IMR-90 (cell line): Measurements from ENCODE around the gene DHRS13. TPM values are rescaled to one million over a fixed set of nuclear protein-coding genes. Genes with fewer than 3 reads are reported as not detected.

ENCODE experiments used
- ATAC-seq: fragments of 200-7000 bp; cut with Tn5 transposase; 2 replicates; pipeline ENCODE4 v1.9.1; 2020; ENCODE audit warnings: low read depth, mild to moderate bottlenecking, moderate library complexity
- BruUV-seq: library from RNA; stranded (reverse); fragments of 400-500 nt; replicated peaks from 2 replicates; lab custom pipeline; 2021; lab: Mats Ljungman, UMichigan
- CTCF ChIA-PET: fragments of 300-600 bp; formaldehyde crosslinking; extraction: SDS; loops from one replicate; lab custom pipeline; 2021; ENCODE audit warnings: antibody characterized with exemption; lab: Yijun Ruan, JAX
- POLR2A ChIA-PET: fragments of 300-600 bp; sonication (Branson Sonifier 250); formaldehyde crosslinking; loops from one replicate; lab custom pipeline; 2022; ENCODE audit warnings: antibody characterized with exemption; ENCODE audit not compliant: unreplicated experiment; lab: Charles Lee
- DNase-seq: peaks from one replicate; pipeline ENCODE4 v3.0.0; 2013
- H2AFZ ChIP-seq: replicated peaks from 2 replicates; pipeline ENCODE3; 2013; ENCODE audit warnings: low read length, mild to moderate bottlenecking; ENCODE audit not compliant: poor library complexity
- H2AK5ac ChIP-seq: 2 replicates; pipeline ENCODE4 v1.6.1; 2013; ENCODE audit warnings: low read depth, low read length, inconsistent platforms
- H2AK9ac ChIP-seq: replicated peaks from 2 replicates; pipeline ENCODE3; 2013; ENCODE audit warnings: mild to moderate bottlenecking, low read depth, low read length, moderate library complexity; ENCODE audit not compliant: poor library complexity
- H2BK120ac ChIP-seq: 2 replicates; pipeline ENCODE4 v1.6.1; 2013; ENCODE audit warnings: low read depth, low read length, inconsistent platforms
- H2BK15ac ChIP-seq: 3 replicates; pipeline ENCODE4 v1.6.1; 2013; ENCODE audit warnings: low read depth, low read length, inconsistent platforms
- H2BK20ac ChIP-seq: 2 replicates; pipeline ENCODE4 v1.6.1; 2013; ENCODE audit warnings: low read depth, mild to moderate bottlenecking, inconsistent platforms, low read length, moderate library complexity
- H2BK5ac ChIP-seq: 2 replicates; pipeline ENCODE4 v1.6.1; 2013; ENCODE audit warnings: mild to moderate bottlenecking, low read depth, low read length, inconsistent platforms; ENCODE audit not compliant: poor library complexity, severe bottlenecking
- H3K14ac ChIP-seq: replicated peaks from 2 replicates; pipeline ENCODE4 v1.6.1; 2013; ENCODE audit warnings: low read depth, low read length, inconsistent platforms
- H3K18ac ChIP-seq: 2 replicates; pipeline ENCODE4 v1.6.1; 2013; ENCODE audit warnings: low read depth, low read length, control low read depth
- H3K23ac ChIP-seq: 2 replicates; pipeline ENCODE4 v1.6.1; 2013; ENCODE audit warnings: low read depth, low read length, inconsistent platforms
- H3K27ac ChIP-seq: 2 replicates; pipeline ENCODE4 v1.5.1; 2013; ENCODE audit warnings: mild to moderate bottlenecking, control low read depth, low read length; ENCODE audit not compliant: insufficient read depth
- H3K27me3 ChIP-seq: 2 replicates; pipeline ENCODE4 v1.6.1; 2013; ENCODE audit warnings: low read length; ENCODE audit not compliant: control insufficient read depth, insufficient read depth
- H3K36me3 ChIP-seq: 2 replicates; pipeline ENCODE4 v1.6.1; 2013; ENCODE audit warnings: low read length, mixed read lengths; ENCODE audit not compliant: control insufficient read depth, insufficient read depth
- H3K4ac ChIP-seq: 2 replicates; pipeline ENCODE4 v1.6.1; 2013; ENCODE audit warnings: low read depth, low read length, inconsistent platforms
- H3K4me1 ChIP-seq: 2 replicates; pipeline ENCODE4 v1.6.1; 2013; ENCODE audit warnings: low read length, mixed read lengths; ENCODE audit not compliant: control insufficient read depth, insufficient read depth
- H3K4me2 ChIP-seq: 2 replicates; pipeline ENCODE4 v1.6.1; 2013; ENCODE audit warnings: low read depth, mild to moderate bottlenecking, control low read depth, low read length, moderate library complexity
- H3K4me3 ChIP-seq: 2 replicates; pipeline ENCODE4 v1.5.1; 2013; ENCODE audit warnings: low read depth, mild to moderate bottlenecking, control low read depth, low read length, moderate library complexity; ENCODE audit not compliant: insufficient read depth
- H3K56ac ChIP-seq: 2 replicates; pipeline ENCODE4 v1.6.1; 2013; ENCODE audit warnings: low read length, inconsistent platforms; ENCODE audit not compliant: insufficient read depth; ENCODE audit errors: extremely low read depth
- H3K79me1 ChIP-seq, 2 experiments: 2 replicates each; pipeline ENCODE4 v1.6.1; 2013; ENCODE audit warnings: low read length in 2 of 2, inconsistent platforms in 1 of 2, low read depth in 1 of 2
- H3K9ac ChIP-seq: 2 replicates; pipeline ENCODE4 v1.6.1; 2013; ENCODE audit warnings: low read depth, low read length, control low read depth
- H3K9me1 ChIP-seq: 2 replicates; pipeline ENCODE4 v1.6.1; 2013; ENCODE audit warnings: low read length, inconsistent platforms; ENCODE audit not compliant: insufficient read depth
- H3K9me3 ChIP-seq: 2 replicates; pipeline ENCODE4 v1.6.1; 2013; ENCODE audit warnings: low read length; ENCODE audit not compliant: control insufficient read depth, insufficient read depth
- H4K20me1 ChIP-seq: 2 replicates; pipeline ENCODE4 v1.6.1; 2013; ENCODE audit warnings: low read length, inconsistent platforms; ENCODE audit not compliant: insufficient read depth
- H4K5ac ChIP-seq: 2 replicates; pipeline ENCODE4 v1.6.1; 2013; ENCODE audit warnings: mild to moderate bottlenecking, low read depth, low read length, control low read depth
- H4K8ac ChIP-seq, 2 experiments: 2 replicates each; pipeline ENCODE4 v1.6.1; 2013; ENCODE audit warnings: low read depth in 2 of 2, low read length in 2 of 2, control low read depth in 1 of 2, inconsistent platforms in 1 of 2
- H4K91ac ChIP-seq: 2 replicates; pipeline ENCODE4 v1.6.1; 2013; ENCODE audit warnings: low read depth, low read length, inconsistent platforms; ENCODE audit not compliant: insufficient read depth
- BHLHE40 ChIP-seq: fragments of 150-350 bp; IDR thresholded peaks from 2 replicates; pipeline ENCODE4 v1.6.1; 2016; ENCODE audit warnings: mild to moderate bottlenecking, low read depth, low read length
- CEBPB ChIP-seq: IDR thresholded peaks from 2 replicates; pipeline ENCODE4 v1.6.1; 2012; ENCODE audit warnings: low read depth, low read length, improper control_type of control experiment
- CHD1 ChIP-seq: IDR thresholded peaks from 2 replicates; pipeline ENCODE4 v1.6.1; 2012; ENCODE audit warnings: low read depth, low read length, improper control_type of control experiment
- FOS ChIP-seq: fragments of 150-350 bp; IDR thresholded peaks from 2 replicates; pipeline ENCODE4 v1.6.1; 2016; ENCODE audit warnings: low read depth, low read length
- MAFK ChIP-seq: IDR thresholded peaks from 2 replicates; pipeline ENCODE4 v1.6.1; 2012; ENCODE audit warnings: low read depth, low read length, improper control_type of control experiment
- MAZ ChIP-seq: IDR thresholded peaks from 2 replicates; pipeline ENCODE4 v1.6.1; 2012; ENCODE audit warnings: low read depth, mild to moderate bottlenecking, low read length, improper control_type of control experiment, moderate library complexity, borderline replicate concordance
- MXI1 ChIP-seq: IDR thresholded peaks from 2 replicates; pipeline ENCODE4 v1.6.1; 2012; ENCODE audit warnings: low read depth, mild to moderate bottlenecking, low read length, moderate library complexity, borderline replicate concordance
- NFE2L2 ChIP-seq: fragments of 150-350 bp; IDR thresholded peaks from 2 replicates; pipeline ENCODE4 v1.6.1; 2016; ENCODE audit warnings: low read depth, mild to moderate bottlenecking, low read length
- POLR2A ChIP-seq: IDR thresholded peaks from 2 replicates; pipeline ENCODE4 v1.6.1; 2012; ENCODE audit warnings: mild to moderate bottlenecking, low read depth, low read length
- RAD21 ChIP-seq: IDR thresholded peaks from 2 replicates; pipeline ENCODE4 v1.6.1; 2012; ENCODE audit warnings: low read length, improper control_type of control experiment
- RCOR1 ChIP-seq: IDR thresholded peaks from 2 replicates; pipeline ENCODE4 v1.6.1; 2012; ENCODE audit warnings: mild to moderate bottlenecking, low read length, improper control_type of control experiment; ENCODE audit not compliant: insufficient replicate concordance
- RFX5 ChIP-seq: IDR thresholded peaks from 2 replicates; pipeline ENCODE4 v1.8.0; 2012; ENCODE audit warnings: low read depth, mild to moderate bottlenecking, low read length, moderate library complexity
- SMC3 ChIP-seq: fragments of 150-350 bp; IDR thresholded peaks from 2 replicates; pipeline ENCODE4 v1.6.1; 2016; ENCODE audit warnings: low read depth, mild to moderate bottlenecking, antibody characterized with exemption, low read length, moderate library complexity
- WGBS, 2 experiments: methylation state at CpG; one replicate each; pipeline versions ENCODE4 v1.1.5 to v1.1.7; 2013; ENCODE audit warnings: missing lambda C conversion rate in 2 of 2; ENCODE audit not compliant: insufficient read length in 1 of 2; ENCODE audit errors: extremely low coverage in 2 of 2; 5-methylcytosine and 5-hydroxymethylcytosine counted together
- dilution Hi-C: fragments of 300-500 bp; cut with HindIII; formaldehyde crosslinking; loops from one replicate; pipeline ENCODE4 v1.14.3; 2018; ENCODE audit warnings: low sequenced_read_pairs; ENCODE audit not compliant: unreplicated experiment
- in situ Hi-C: fragments of 300-500 bp; cut with MboI; formaldehyde crosslinking; loops from 3 replicates; pipeline ENCODE4 v1.14.3; 2019; ENCODE audit warnings: low sequenced_read_pairs, inconsistent platforms, mixed read lengths
- intact Hi-C: fragments of 100-400 bp; cut with micrococcal nuclease; formaldehyde crosslinking; loops from 2 replicates; pipeline ENCODE4 v1.10.0; 2022
- polyA plus RNA-seq, 3 experiments: library from polyadenylated mRNA; depleted of rRNA; stranded (reverse); fragments of >200 nt; gene quantifications; 2 replicates each; pipeline ENCODE4 v1.2.3, GENCODE V29; 2012; ENCODE audit warnings: low replicate concordance in 1 of 3
- total RNA-seq: library from RNA; depleted of rRNA; stranded (reverse); fragments of >200 nt; gene quantifications from 2 replicates; pipeline ENCODE4 v1.2.3, GENCODE V29; 2012
- TF ChIP-seq, protein P1 (sequence below): fragments of 150-350 bp; IDR thresholded peaks from 2 replicates; pipeline ENCODE4 v1.6.1; 2017; ENCODE audit warnings: mild to moderate bottlenecking, antibody characterized with exemption, low read length, low read depth
- TF ChIP-seq, protein P2 (sequence below): fragments of 150-350 bp; IDR thresholded peaks from 2 replicates; pipeline ENCODE4 v1.6.1; 2016; ENCODE audit warnings: low read depth, mild to moderate bottlenecking, low read length, moderate library complexity, borderline replicate concordance
- TF ChIP-seq, protein P3 (sequence below): conservative IDR thresholded peaks from 2 replicates; pipeline ENCODE4 v1.5.1; 2012; ENCODE audit warnings: mild to moderate bottlenecking, low read depth, low read length, improper control_type of control experiment

Gene DHRS13
- total and polyA plus RNA-seq, 2 of the 4 experiments (the other 2 are of a cell fraction) = 2.7 to 3.9 TPM

DNA sequence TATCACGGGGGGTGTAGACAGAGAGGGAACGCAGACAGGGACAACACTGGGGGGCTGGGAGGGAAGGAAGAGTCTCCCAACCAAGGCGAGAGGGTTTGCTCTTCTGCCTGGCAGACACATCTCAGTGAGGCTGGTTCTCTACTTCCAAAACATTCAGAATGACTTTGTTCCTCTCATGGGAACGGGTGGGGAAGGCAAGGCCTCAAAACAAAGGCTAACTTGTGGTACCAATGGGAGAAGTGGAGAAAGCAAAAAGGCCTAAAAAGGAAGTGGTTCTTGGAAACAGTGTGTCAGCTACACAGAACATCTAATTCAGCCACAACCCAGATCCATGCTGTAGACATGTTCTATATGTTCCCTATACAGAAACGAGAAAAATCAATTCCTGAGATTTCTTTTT lies 12.9 kb downstream of the DHRS13 start:
- no peak overlapping the region for H3K14ac ChIP-seq
- H3K9ac ChIP-seq = no peak overlapping the region
- no peak overlapping the region for H2AFZ ChIP-seq
- dilution Hi-C loops (no loop called here), in situ Hi-C loops (no loop called here), intact Hi-C loops (no loop called here)
- no peak overlapping the region for H3K23ac ChIP-seq
- peaks cover 26% of the 10 kb centered on the region for H3K36me3 ChIP-seq
- no peak overlapping the region for H3K27ac ChIP-seq
- no peaks in the 10 kb centered on the region for H3K9me3 ChIP-seq
- H2BK120ac ChIP-seq = no peak overlapping the region
- no peak for TF ChIP-seq MAFK
- TF ChIP-seq NFE2L2 = no peak
- no peak for TF ChIP-seq RCOR1
- TF ChIP-seq, protein P1, sequence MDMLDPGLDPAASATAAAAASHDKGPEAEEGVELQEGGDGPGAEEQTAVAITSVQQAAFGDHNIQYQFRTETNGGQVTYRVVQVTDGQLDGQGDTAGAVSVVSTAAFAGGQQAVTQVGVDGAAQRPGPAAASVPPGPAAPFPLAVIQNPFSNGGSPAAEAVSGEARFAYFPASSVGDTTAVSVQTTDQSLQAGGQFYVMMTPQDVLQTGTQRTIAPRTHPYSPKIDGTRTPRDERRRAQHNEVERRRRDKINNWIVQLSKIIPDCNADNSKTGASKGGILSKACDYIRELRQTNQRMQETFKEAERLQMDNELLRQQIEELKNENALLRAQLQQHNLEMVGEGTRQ = no peak
- TF ChIP-seq SMC3 = no peak
- TF ChIP-seq FOS = no peak
- no peak for TF ChIP-seq CEBPB
- no peak for TF ChIP-seq RFX5
- TF ChIP-seq CHD1 = no peak
- no peak for TF ChIP-seq POLR2A
- no peak for TF ChIP-seq BHLHE40
- TF ChIP-seq, protein P2, sequence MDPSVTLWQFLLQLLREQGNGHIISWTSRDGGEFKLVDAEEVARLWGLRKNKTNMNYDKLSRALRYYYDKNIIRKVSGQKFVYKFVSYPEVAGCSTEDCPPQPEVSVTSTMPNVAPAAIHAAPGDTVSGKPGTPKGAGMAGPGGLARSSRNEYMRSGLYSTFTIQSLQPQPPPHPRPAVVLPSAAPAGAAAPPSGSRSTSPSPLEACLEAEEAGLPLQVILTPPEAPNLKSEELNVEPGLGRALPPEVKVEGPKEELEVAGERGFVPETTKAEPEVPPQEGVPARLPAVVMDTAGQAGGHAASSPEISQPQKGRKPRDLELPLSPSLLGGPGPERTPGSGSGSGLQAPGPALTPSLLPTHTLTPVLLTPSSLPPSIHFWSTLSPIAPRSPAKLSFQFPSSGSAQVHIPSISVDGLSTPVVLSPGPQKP = no peak
- TF ChIP-seq RAD21 = no peak
- TF ChIP-seq, protein P3, sequence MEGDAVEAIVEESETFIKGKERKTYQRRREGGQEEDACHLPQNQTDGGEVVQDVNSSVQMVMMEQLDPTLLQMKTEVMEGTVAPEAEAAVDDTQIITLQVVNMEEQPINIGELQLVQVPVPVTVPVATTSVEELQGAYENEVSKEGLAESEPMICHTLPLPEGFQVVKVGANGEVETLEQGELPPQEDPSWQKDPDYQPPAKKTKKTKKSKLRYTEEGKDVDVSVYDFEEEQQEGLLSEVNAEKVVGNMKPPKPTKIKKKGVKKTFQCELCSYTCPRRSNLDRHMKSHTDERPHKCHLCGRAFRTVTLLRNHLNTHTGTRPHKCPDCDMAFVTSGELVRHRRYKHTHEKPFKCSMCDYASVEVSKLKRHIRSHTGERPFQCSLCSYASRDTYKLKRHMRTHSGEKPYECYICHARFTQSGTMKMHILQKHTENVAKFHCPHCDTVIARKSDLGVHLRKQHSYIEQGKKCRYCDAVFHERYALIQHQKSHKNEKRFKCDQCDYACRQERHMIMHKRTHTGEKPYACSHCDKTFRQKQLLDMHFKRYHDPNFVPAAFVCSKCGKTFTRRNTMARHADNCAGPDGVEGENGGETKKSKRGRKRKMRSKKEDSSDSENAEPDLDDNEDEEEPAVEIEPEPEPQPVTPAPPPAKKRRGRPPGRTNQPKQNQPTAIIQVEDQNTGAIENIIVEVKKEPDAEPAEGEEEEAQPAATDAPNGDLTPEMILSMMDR = no peak
- no peak for TF ChIP-seq MXI1
- TF ChIP-seq MAZ = no peak
- ChIA-PET POLR2A (interaction anchor here (0.7 kb wide), 1 partner anchor 67 kb away, joined by 5 read pairs; no protein-coding TSS in a partner anchor), CTCF (no interaction called here)
- no peak overlapping the region for H2AK5ac ChIP-seq
- H4K5ac ChIP-seq = no peak overlapping the region
- BruUV-seq = no TSS peak
- peaks cover 14 to 29% of the 10 kb centered on the region in 2 experiments for H3K79me1 ChIP-seq
- H3K4ac ChIP-seq = no peak overlapping the region
- no peak for DNase-seq
- no peak overlapping the region for H3K4me3 ChIP-seq
- no peaks in the 10 kb centered on the region for H3K4me1 ChIP-seq
- H2AK9ac ChIP-seq = no peak overlapping the region
- H4K20me1 ChIP-seq = peaks cover 20% of the 10 kb centered on the region; the same call in 1 of the 2 replicates
- no peak overlapping the region for H4K8ac ChIP-seq
- H2BK20ac ChIP-seq = no peak overlapping the region
- H3K18ac ChIP-seq = no peak overlapping the region
- H3K27me3 ChIP-seq = no peaks in the 10 kb centered on the region
- H2BK15ac ChIP-seq = no peak overlapping the region
- no peak overlapping the region for H2BK5ac ChIP-seq
- ATAC-seq = no peak
- no peak overlapping the region for H3K4me2 ChIP-seq
- peaks cover 10% of the 10 kb centered on the region for H3K9me1 ChIP-seq
- WGBS, 2 experiments = no CpG with 5 or more reads among the region's 5 CpGs
- no peak overlapping the region for H4K91ac ChIP-seq
- H3K56ac ChIP-seq = no peak overlapping the region
